CD4-positive, alpha-beta T cell treated with Interferon gamma for 1 hour (primary cell): ENCODE results near the gene ZNF569.
"Not testable (repeated sequence)": the region's sequence is repeated elsewhere in the genome, so short reads cannot be mapped to it uniquely, and the experiment has no call there.

Experiments
- DNase-seq: peaks from one replicate; pipeline ENCODE4 v3.0.0-alpha.2; 2020

Gene ZNF569

DNA sequence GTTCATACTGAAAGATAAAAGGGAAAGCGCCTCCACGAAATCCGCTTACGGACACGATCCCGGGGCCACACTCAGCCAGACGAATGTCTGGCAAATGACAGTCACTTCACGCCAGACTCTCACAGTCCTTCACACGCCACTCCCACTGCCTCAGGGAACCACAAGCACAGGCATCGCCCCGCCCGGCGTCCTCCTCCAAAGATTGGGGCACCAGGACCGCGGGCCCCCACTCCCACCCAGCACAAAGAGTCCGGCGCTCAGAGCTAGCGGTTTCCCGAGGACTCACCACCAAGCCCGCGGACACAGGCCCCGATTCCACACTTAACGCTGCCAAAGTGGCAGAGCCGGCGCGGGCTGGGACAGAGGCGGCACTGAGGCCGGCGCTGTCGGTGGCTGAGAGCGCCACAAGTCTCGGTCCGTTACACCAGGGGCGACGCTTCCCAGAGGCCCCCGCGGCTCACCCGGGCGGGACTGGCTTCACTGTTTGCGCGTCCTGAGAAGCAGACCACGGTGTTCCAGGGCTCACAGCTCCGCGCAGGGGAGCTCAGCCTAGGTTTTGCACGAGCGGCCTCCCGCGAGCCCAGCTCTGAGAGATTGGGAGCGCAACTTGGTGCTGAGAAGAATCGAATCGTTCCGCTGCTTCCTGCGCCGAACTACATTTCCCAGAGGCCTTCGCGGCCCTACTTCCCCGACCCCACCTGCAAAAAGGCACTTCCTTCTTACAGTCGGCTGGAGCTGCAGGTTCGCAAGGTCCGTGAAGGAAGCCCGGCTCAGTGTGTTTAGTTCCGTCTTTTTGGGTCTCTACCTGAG, at the start of gene ZNF569:
ZNF569 (minus strand) TSS at position 647 of the 810 bp plus-strand sequence. CDS start 22,523 bp downstream, outside the sequence.
- DNase-seq, result peak; percentile 91

DNA sequence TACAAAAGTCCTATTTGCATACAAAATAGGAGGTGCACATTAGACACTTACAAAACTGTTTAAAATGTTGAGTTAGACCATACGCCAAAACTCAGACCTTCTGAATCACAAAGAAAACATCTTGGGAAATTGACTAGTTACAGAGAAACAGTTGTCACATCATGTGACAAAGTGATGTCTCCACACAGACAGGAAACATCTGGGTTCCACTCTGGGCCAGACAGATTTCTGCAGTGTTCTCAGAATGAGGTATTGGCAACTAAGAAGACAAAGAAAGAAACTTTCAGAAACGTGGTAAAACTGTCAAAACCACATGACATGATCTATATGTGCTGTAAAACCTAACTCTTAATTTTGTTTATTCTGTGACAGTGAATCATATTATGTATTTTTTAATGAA, 46.2 kb upstream of the ZNF569 start:
- no peak for DNase-seq

DNA sequence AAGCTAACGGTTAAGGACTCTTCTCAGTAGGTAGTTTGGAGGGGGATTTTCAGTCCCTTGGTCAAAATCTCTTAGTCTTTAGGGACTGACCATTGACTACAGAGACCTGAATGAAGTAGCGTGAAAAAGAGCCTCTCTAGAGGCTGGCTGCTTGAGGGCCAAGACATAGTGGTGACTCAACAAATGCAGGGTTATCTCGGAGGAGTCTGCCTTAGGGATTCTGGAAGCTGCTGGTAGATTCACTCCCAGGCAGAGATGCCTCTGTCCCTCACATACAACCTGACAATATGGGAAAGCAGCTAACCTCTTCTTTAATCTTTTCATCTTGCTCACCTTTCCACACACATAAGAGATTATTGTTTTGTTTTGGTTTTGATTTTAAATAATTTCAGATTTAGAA, 44.6 kb upstream of the ZNF569 start:
- DNase-seq, result no peak

DNA sequence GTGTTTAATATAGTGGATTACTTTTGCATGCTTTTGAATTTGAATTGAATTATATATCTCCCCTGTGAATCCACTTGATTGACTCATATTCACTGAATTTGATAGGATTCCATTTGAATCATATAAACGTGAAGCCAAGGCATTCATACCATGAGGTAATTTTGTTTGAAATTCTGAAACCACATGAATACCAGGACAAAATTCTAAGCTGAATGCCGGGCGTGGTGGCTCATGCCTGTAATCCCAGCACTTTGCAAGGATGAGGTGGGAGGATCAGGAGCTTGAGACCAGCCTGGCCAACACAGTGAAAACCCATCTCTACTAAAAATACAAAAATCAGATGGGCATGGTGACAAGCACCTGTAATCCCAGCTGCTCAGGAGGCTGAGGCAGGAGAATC, 43.9 kb upstream of the ZNF569 start:
- DNase-seq, result no peak

DNA sequence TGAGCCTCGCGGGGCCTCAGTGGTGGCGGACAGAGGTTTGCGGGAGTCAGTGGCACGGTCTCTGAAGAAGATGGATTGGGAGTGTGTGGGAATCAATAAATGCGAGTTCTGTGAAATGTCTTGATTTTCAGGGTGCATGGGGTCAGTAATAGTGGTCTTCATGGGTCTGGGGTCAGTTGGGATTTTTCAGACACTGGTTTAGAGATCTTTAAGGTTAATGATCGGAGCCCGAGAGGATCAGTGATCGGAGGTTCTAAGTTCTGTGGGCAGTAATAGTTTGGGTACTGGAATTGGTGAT, 39.9 kb upstream of the ZNF569 start:
- DNase-seq, result no peak

DNA sequence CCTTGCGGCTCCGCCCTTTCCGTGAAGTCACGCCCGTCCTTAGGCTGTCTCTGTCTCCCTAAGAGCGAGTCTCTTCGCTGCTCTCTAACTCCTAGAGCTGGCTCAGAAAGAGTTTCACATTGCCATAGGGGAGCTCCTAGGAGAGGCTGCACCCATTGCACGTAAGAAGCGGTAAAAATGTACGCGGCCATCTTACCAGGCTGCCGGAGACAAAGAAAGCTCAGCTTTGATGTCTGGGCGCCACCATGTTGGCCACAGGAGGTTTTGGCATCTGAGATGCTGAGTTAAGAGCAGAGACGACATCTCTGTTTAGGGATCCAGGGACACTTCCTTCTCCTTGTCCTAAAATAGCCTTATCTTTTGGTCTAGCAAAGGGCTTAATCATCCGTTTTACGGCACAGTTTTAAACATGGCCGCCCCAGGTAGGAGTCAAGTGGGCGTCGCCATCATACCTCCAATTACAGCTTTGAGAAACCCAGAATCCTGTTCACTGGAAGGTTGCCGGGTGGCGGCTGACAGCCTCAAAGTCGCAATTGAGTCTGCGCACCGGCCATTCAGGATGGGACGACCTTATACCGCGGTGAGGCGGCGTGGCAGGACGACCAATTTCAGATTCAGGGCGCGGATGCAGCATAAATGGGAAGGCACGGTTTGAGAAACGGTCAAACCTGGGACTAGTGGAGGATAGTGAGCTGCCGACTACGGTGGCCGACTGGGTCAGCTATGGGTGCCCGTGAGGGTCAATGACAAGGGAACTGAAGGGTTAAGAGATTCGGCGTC, 39.3 kb upstream of the ZNF569 start, which contains the start of gene ZNF793:
ZNF793 (plus strand) TSS at position 553 of the 780 bp plus-strand sequence. CDS start 16,501 bp downstream, outside the sequence.
- peak; percentile 86 for DNase-seq

DNA sequence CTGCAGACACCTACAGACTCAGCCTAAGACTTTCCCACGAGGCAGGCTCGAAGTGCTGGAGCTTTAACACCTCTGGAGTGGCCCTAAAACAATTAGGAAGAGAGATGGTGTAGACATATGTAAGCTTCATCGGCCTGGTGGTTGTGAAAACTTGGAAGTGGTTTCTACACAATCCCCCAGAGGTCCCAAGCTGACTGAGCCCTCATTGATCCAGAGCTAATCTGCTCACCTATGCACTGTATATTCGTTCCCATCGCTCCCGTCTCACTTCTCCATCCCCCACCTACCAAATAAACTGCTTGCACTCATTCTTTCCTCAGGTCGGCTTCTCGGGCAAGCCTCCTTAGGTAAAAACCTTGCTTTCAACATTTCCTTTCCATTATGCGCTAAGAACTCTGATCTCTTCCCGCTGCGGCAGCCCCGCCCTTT, 38.7 kb upstream of the ZNF569 start:
- DNase-seq, result no peak

DNA sequence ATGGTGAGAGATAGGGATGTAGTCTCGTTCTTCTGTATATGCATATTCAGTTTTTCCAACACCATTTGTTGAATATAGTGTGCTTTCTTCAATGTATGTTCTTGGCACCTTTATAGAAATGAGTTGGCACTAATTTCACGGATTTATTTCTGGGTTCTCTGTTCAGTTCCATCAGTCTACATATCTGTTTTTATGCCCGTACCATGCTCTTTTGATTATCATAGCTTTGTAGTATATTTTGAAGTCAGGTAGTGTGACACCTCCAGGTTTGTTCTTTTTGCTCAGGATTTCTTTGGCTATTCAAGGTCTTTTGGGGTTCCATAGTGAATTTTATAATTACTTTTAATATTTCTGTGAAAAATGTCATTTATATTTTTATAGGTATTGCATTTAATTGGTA, 25.0 kb upstream of the ZNF569 start:
- no peak for DNase-seq

DNA sequence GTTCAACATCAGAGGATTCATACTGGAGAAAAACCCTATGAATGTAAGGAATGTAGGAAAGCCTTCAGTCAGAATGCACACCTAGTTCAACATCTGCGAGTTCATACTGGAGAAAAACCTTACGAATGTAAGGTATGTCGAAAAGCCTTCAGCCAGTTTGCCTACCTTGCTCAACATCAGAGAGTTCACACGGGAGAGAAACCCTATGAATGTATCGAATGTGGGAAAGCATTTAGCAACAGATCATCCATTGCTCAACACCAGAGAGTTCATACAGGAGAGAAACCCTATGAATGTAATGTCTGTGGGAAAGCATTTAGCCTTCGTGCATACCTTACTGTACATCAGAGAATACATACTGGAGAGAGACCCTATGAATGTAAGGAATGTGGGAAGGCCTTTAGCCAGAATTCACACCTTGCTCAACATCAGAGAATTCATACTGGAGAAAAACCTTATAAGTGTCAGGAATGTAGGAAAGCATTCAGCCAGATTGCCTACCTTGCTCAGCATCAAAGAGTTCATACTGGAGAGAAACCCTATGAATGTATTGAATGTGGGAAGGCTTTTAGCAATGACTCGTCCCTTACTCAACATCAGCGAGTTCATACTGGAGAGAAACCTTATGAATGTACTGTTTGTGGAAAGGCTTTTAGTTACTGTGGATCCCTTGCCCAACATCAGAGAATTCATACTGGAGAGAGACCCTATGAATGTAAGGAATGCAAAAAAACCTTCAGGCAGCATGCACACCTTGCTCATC, 17.3 kb upstream of the ZNF569 start:
- no peak for DNase-seq

DNA sequence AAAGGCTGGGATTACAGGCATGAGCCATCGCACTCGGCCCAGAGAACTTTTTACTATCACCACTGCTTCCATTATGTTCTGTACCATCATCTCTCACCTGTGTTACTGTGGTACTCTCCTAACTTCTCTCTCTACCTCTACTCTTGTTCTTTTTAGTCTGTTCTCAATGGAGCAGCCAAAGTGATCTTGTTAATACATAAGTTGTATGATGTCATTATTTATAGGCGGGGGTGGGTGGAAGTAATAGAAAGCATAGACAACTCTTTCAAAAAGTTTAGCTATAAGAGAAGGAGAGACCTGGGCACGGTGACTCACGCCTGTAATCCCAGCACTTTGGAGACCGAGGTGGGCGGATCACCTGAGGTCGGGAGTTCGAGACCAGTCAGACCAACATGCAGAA, 4.9 kb upstream of the ZNF569 start:
- DNase-seq, result no peak

DNA sequence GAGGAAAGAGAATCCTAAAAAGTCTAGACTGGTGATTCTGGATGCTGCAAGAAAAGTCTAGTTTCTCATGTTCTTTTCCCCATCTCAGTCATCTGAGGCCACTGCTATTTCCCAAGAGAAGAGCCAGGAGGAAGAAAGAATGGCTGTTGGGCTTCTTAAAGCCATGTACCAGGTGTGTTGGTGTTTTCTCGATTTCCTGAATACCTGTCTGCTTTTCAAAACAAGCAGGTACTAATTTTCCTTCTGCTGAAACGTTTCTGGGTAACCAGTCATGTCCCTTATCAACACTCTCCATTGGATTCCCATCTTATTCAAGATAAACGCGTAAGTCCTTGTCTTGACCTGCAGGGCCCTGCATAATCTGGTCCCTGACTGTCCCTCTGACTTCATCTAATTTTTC, 3.0 kb upstream of the ZNF569 start:
- no peak for DNase-seq

DNA sequence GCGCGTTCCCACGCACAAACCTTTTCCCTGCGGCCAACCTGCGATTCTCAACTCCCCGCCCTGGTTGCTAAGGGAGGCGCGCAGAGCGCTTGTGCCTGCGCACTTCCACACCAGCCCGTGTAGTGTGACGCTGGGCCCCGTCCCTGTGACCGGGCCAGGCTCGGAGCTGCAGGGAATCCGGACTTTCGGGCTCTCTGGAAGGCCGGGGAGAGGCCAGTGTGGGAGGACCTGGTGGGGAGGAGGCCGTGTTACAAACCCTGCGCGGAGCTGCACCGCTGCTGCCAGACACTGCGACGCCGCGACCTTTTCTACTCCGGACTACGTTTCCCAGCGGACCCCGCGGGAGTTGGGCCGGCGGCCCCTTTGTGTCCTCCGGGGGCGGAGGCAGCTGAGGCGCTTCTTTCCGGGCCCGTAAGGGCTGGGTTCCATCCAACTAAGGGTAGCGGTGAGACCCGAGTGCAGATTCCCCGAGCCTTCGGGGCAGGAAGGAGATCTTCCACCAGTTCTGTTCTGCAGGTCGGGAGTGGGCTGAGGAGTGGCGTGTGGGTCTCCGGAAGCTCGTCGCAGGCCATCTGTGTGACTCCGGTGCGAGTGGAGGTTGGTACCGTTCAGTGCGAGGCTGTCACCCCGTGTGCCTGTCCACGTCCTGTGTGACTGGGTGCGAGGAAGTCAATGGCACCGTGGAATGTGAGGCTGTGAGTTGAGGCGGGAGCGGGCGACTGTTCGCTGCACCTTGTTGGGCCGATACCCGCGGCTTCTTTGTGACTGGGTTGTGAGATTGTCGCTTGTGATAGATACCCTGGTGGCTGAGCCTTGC, 1.9 kb upstream of the ZNF569 start, which contains the start of gene ZNF570:
ZNF570 (plus strand) TSS at position 396 of the 817 bp plus-strand sequence. CDS start 999 bp downstream, outside the sequence.
- peak; percentile 87 for DNase-seq

DNA sequence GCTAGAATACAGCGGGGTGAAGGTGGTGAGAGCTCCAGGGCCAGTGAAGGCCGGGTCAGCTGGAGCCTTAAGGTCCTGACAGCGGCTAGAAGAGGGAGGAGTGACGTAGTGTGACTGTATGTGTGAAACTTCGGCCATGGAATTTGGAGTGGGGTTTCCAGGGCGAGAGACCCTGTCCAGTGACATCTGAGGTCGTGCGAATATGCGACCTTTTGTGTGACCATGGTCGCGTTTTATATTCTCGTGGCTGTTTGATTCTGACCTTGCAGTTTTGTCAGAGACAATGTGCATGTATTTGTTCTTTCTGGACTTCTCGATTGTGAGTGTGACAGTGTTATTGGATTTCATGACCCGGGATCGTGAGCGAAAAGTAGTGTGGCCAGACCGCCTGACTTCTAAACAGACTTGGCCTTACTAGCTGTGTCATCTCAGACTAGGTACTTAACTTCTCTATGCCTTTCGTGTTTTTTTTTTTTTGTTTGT, 405 bp upstream of the ZNF569 start:
- DNase-seq, result no peak

DNA sequence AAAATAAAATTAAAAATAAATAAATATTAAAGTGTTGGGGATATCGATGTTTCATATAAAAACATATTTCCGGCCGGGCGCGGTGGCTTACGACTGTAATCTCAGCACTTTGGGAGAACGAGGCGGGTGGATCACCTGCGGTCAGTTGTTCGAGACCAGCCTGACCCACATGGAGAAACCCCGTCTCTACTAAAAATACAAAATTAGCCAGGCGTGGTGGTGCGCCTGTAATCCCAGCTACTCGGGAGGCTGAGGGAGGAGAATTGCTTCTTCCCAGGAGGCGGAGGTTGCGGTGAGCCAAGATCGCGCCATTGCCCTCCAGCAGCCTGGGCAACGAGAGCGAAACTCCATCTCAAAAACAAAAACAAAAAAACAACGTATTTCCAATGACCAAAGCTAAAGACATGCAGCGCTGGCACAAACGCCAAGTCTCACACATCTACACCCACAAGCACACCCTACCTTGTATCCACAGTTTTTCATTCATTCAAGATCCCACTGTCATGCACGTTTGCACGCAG, 907 bp downstream of the ZNF569 start:
- no peak for DNase-seq

DNA sequence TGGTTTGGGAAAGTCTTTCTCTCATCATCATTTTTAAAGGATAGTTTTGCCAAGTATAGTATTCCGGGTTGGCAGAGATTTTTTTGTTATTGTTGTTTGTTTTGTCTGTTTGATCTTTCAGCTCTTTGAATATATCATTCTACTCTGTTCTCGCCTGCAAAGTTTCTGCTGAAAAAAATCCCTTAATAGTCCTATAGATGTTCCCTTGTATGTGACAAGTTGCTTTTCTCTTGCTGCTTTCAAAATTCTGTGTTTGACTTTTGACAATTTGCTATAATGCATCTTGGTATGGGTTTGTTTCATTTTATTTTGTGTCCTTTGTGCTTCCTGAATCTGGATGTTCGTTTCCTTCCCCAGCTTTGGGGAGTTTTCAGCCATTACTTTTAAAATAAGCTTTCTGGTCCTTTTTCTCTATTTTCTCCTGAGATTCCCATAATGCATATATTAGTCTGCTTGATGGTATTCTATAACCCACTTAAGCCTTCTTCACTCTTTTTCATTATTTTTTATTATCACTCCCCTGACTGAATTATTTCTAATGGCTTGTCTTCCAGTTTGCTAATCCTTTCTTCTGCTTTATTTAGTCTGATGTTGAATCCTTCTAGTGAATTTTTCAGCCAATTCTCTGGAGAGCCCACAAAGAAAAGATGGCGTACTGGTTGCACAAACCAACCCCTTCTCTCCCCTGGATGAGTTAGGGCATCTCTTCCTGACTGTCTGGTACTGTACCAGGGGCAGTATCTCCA, 14.6 kb downstream of the ZNF569 start:
- no peak for DNase-seq

DNA sequence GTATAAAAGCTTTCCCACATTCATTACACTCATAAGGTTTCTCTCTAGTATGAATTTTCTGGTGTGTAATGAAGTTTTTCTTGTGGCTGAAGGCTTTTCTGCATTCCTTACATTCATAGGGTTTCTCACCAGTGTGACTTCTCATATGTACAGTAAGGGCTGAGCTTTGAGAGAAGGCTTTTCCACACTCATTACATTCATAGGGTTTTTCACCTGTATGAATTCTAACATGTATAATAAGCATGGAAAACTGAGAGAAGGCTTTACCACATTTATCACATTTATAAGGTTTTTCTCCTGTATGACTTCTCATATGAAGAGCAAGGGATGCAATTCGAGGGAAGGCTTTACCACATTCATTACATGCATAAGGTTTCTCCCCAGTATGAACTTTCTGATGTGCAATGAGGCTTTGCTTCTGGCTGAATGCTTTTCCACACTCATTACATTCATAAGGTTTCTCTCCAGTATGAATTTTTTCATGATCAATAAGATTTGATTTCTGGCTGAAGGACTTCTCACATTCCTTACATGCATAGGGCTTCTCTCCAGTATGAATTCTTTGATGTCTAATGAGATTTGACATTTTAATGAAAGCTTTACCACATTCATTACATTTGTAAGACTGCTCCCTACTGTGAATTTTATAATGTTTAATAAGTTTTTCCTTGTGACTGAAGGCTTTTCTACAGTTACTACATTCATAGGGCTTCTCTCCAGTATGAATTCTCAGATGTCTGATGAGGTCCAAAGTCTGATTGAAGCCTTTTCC, 53.7 kb downstream of the ZNF569 start:
- no peak for DNase-seq

DNA sequence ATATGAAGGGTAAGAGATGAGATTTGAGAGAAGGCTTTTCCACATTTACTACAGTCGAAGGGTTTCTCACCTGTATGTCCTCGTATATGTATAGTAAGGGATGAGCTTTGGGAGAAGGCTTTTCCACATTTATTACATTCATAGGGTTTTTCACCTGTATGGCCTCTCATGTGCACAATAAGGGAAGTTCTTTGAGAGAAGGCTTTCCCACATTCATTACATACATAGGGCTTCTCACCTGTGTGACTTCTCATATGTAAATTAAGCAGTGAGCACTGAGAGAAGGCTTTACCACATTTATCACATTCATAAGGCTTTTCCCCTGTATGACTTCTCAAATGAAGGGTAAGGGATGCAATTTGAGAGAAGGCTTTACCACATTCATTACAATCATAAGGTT, 54.5 kb downstream of the ZNF569 start:
- DNase-seq, result no peak

DNA sequence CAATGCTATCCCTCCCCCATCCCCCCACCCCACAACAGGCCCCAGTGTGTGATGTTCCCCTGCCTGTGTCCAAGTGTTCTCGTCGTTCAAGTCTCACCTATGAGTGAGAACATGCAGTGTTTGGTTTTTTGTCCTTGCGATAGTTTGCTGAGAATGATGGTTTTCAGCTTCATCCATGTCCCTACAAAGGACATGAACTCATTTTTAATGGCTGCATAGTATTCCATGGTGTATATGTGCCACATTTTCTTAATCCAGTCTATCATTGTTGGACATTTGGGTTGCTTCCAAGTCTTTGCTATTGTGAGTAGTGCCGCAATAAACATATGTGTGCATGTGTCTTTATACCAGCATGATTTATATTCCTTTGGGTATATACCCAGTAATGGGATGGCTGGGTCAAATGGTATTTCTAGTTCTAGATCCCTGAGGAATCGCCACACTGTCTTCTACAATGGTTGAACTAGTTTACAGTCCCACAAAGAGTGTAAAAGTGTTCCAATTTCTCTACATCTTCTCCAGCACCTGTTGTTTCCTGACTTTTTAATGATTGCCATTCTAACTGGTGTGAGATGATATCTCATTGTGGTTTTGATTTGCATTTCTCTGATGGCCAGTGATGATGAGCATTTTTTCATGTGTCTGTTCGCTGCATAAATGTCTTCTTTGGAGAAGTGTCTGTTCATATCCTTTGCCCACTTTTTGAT, 61.0 kb downstream of the ZNF569 start:
- DNase-seq, result not testable (repeated sequence)

DNA sequence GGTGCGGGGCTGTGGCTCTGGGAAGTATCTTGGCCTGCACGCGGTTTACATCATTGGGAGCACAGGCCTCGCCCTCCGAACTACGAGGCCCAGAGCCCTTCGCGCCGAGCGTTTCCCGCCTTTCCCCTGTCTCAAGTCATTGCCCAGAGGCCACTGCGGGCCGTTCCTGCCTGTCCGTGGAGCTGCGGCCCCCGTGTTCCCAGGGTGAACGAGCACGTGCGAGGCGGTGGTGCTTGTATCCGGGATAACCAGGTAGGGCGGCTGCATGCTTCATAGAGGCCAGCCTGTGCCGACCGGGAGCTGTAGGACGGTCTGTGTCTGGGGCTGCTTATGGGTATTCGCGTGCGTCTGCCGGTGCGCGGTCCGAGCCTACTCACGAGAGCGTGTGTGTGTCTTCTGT, 63.8 kb downstream of the ZNF569 start:
- no peak for DNase-seq

DNA sequence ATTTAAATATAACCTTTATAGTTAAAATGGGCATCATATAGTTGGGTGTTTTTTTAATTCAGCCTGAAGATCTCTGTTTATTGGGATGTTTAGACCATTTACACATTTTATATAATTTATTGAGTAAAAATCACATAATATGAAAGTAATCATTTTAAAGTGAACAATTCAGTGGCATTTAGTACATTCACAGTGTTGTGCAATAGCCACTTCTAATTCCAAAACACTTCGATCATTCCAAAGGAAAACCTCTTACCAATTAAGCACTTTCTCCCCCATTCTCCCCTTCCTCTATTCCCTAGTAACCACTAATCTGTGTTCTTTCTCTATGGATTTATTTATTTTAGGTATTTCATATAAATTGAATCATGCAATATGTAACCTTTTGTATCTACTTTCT, 66.2 kb downstream of the ZNF569 start:
- no peak for DNase-seq
